K562 (cell line): Measurements from ENCODE around the gene SMIM29. TPM values are rescaled to one million over a fixed set of nuclear protein-coding genes. Genes with fewer than 3 reads are reported as not detected.

Experiments used
- BRF2 ChIP-seq: IDR thresholded peaks from 3 replicates; pipeline ENCODE4 v1.6.1; 2011; ENCODE audit warnings: borderline replicate concordance, mild to moderate bottlenecking; ENCODE audit not compliant: insufficient read length, insufficient read depth
- C11orf30 ChIP-seq: fragments of 450-650 bp; IDR thresholded peaks from 2 replicates; pipeline ENCODE4 v1.6.1; 2016; ENCODE audit warnings: low read depth, mild to moderate bottlenecking
- CBFA2T3 ChIP-seq: fragments of 450-650 bp; IDR thresholded peaks from 2 replicates; pipeline ENCODE4 v1.6.1; 2017
- CHCHD3 ChIP-seq: fragments of 250-450 bp; sonication (Bioruptor Pico); IDR thresholded peaks from 2 replicates; pipeline ENCODE4 v2.1.2; 2022; ENCODE audit warnings: mild to moderate bottlenecking
- DACH1 ChIP-seq: fragments of 450-650 bp; IDR thresholded peaks from 2 replicates; pipeline ENCODE4 v1.6.1; 2018; ENCODE audit not compliant: partially characterized antibody
- ELF1 ChIP-seq: fragments of 200-800 bp; sonication (Bioruptor generic); IDR thresholded peaks from 2 replicates; pipeline ENCODE4 v1.6.1; 2016; ENCODE audit warnings: missing genetic modification characterization, missing compliant biosample characterization
- FOXJ2 ChIP-seq: fragments of 200-800 bp; sonication (Bioruptor generic); IDR thresholded peaks from 2 replicates; pipeline ENCODE4 v1.6.1; 2016; ENCODE audit warnings: missing genetic modification characterization, missing compliant biosample characterization
- HDAC3 ChIP-seq: fragments of 450-650 bp; IDR thresholded peaks from 2 replicates; pipeline ENCODE4 v1.6.1; 2018; ENCODE audit warnings: borderline replicate concordance, mild to moderate bottlenecking, moderate library complexity; ENCODE audit not compliant: partially characterized antibody
- HNRNPLL ChIP-seq: fragments of 200-400 bp; formaldehyde crosslinking; IDR thresholded peaks from 2 replicates; pipeline ENCODE4 v1.6.1; 2017; ENCODE audit warnings: low read length, low read depth, mild to moderate bottlenecking; ENCODE audit not compliant: poor library complexity, severe bottlenecking
- HOXB6 ChIP-seq: fragments of 250-450 bp; sonication (Bioruptor Pico); IDR thresholded peaks from 2 replicates; pipeline ENCODE4 v1.5.1; 2022; ENCODE audit warnings: mild to moderate bottlenecking, borderline replicate concordance
- MYBL2 ChIP-seq, 2 experiments: fragments of 450-650 bp in 1 of 2; sonication (generic) in 1 of 2; formaldehyde crosslinking in 1 of 2; IDR thresholded peaks; 2 replicates each; pipeline versions ENCODE4 v1.6.1 to v1.8.1; 2017 to 2022; ENCODE audit warnings: borderline replicate concordance in 1 of 2, inconsistent platforms in 1 of 2, low read depth in 1 of 2, mild to moderate bottlenecking in 1 of 2, missing genetic modification reagents in 1 of 2, moderate library complexity in 1 of 2
- PHB2 ChIP-seq: fragments of 450-650 bp; IDR thresholded peaks from 2 replicates; pipeline ENCODE4 v1.6.1; 2017; ENCODE audit warnings: low read depth
- POLR3G ChIP-seq: IDR thresholded peaks from 2 replicates; pipeline ENCODE4 v1.6.1; 2011; ENCODE audit not compliant: insufficient read length, insufficient replicate concordance; ENCODE audit errors: extremely low read depth
- PTTG1 ChIP-seq: fragments of 450-650 bp; IDR thresholded peaks from 2 replicates; pipeline ENCODE4 v1.6.1; 2016; ENCODE audit warnings: low read depth, mild to moderate bottlenecking, missing genetic modification characterization, missing compliant biosample characterization
- RFX1 ChIP-seq: fragments of 450-650 bp; IDR thresholded peaks from 2 replicates; pipeline ENCODE4 v1.6.1; 2016; ENCODE audit warnings: mild to moderate bottlenecking, moderate library complexity
- RNF2 ChIP-seq: sonication (generic); IDR thresholded peaks from 2 replicates; pipeline ENCODE4 v1.6.1; 2016
- SRSF1 ChIP-seq: fragments of 200-400 bp; formaldehyde crosslinking; IDR thresholded peaks from 2 replicates; pipeline ENCODE4 v1.6.1; 2017; ENCODE audit warnings: mild to moderate bottlenecking, low read depth, low read length, moderate library complexity
- TFAM ChIP-seq: fragments of 250-450 bp; sonication (Bioruptor Pico); conservative IDR thresholded peaks from 2 replicates; pipeline ENCODE4 v1.5.0; 2021; ENCODE audit warnings: mild to moderate bottlenecking, moderate library complexity
- ZFP91 ChIP-seq: sonication (generic); formaldehyde crosslinking; IDR thresholded peaks from 2 replicates; pipeline ENCODE4 v1.8.0; 2022; ENCODE audit warnings: mild to moderate bottlenecking, missing genetic modification reagents
- ZNF311 ChIP-seq: fragments of 250-450 bp; sonication (Bioruptor Pico); IDR thresholded peaks from 2 replicates; pipeline ENCODE4 v1.4.0; 2020; ENCODE audit warnings: mild to moderate bottlenecking, moderate library complexity
- ZNF57 ChIP-seq: fragments of 450-650 bp; formaldehyde crosslinking; IDR thresholded peaks from 2 replicates; pipeline ENCODE4 v1.4.0; 2020; ENCODE audit warnings: mild to moderate bottlenecking, moderate library complexity
- ZNF609 ChIP-seq: sonication (generic); formaldehyde crosslinking; IDR thresholded peaks from 2 replicates; pipeline ENCODE4 v1.8.1; 2023; ENCODE audit warnings: missing genetic modification reagents, mild to moderate bottlenecking, borderline replicate concordance
- polyA plus RNA-seq, 8 experiments: library from polyadenylated mRNA; depleted of rRNA in 4 of 8; stranded (reverse) in 5 of 8; unstranded in 3 of 8; fragments of >200 nt; fragmentation: Nextera tagmentation in 2 of 8; fragmentation: Illumina TruSeq in 1 of 8; extraction: Ambion mirVana in 2 of 8; extraction: Trizol in 1 of 8; gene quantifications; 2 replicates each; pipeline versions ENCODE4 v1.2.1 to v1.2.3, GENCODE V29; 2011 to 2014; ENCODE audit warnings: inconsistent platforms in 1 of 8, missing spikeins in 1 of 8
- total RNA-seq, 7 experiments: library from RNA; depleted of rRNA in 6 of 7; stranded (reverse); fragments of >200 nt in 6 of 7; fragmentation: Illumina TruSeq in 2 of 7; extraction: Trizol in 2 of 7; gene quantifications; 2 replicates each; pipeline versions ENCODE4 v1.2.1 to v1.2.3, GENCODE V29; 2011 to 2021; ENCODE audit warnings: low replicate concordance in 1 of 7

The SMIM29 gene
- total and polyA plus RNA-seq, 9 of the 15 experiments (the other 6 are each of a cell fraction or from before 2014, with no cell fraction given): 6.5 to 36.7 (median 20.9) TPM

GRCh38 chr6:34281702-34282334, 33.0 kb upstream of the SMIM29 start (continued):
- TF ChIP-seq ZNF609 (CRISPR knock-in tag) (peak; percentile 69; the same call in 1 of the 2 replicates), ELF1 (tag) (no peak), FOXJ2 (tag) (peak; percentile 45; the same call in 1 of the 2 replicates), POLR3G (no peak), CBFA2T3 (peak; percentile 99), RNF2 (peak; percentile 68; the same call in 1 of the 2 replicates), TFAM (CRISPR knock-in tag) (no peak), PTTG1 (tag) (no peak), C11orf30 (no peak), RFX1 (no peak), CHCHD3 (CRISPR knock-in tag) (no peak), HOXB6 (CRISPR knock-in tag) (no peak), ZNF311 (CRISPR knock-in tag) (no peak), ZFP91 (CRISPR knock-in tag) (no peak), DACH1 (no peak), BRF2 (no peak), SRSF1 (no peak), PHB2 (peak; percentile 89), HDAC3 (peak; percentile 88), HNRNPLL (no peak), ZNF57 (CRISPR knock-in tag) (no peak), MYBL2 (IDR thresholded peaks at IDR 0.05; ENCODE audit: low read depth) (no peak), MYBL2 (CRISPR knock-in tag; IDR thresholded peaks at IDR 0.05; ENCODE audit: borderline replicate concordance) (no peak)
